Medulla oblongata (tissue), 1 donor: ENCODE results near the gene ARL5C.
A peak's percentile ranks its signal among the peaks of the same experiment; 100 is the strongest.

ENCODE experiments used
- DNase-seq: peaks from one replicate; pipeline ENCODE4 v3.0.0-alpha.2; 2015; ENCODE audit errors: extremely low spot score

The ARL5C gene

GRCh38 chr17:39167476-39167875 lies 1.5 kb upstream of the ARL5C start:
- peak; percentile 80 for DNase-seq

GRCh38 chr17:39166437-39167335 lies 725 bp upstream of the ARL5C start:
- no peak for DNase-seq

GRCh38 chr17:39165178-39165840 lies 652 bp downstream of the ARL5C start:
- no peak for DNase-seq

GRCh38 chr17:39164675-39165143 lies 1.3 kb downstream of the ARL5C start:
- peak; percentile 85 for DNase-seq

- no peak for DNase-seq
Observed at GRCh38 chr17:39161962-39162361, 4.0 kb downstream of the ARL5C start.

GRCh38 chr17:39158623-39159022 lies 7.3 kb downstream of the ARL5C start:
- no peak for DNase-seq

- no peak for DNase-seq
Observed at GRCh38 chr17:39156491-39156890, 9.5 kb downstream of the ARL5C start.

- DNase-seq, result no peak
Observed at GRCh38 chr17:39155654-39156053, 10.3 kb downstream of the ARL5C start.

GRCh38 chr17:39153599-39154051 lies 12.3 kb downstream of the ARL5C start:
- DNase-seq, result peak; percentile 96

- no peak for DNase-seq
Observed at GRCh38 chr17:39151943-39152818, 13.8 kb downstream of the ARL5C start.

GRCh38 chr17:39151150-39151942 lies 14.6 kb downstream of the ARL5C start, which contains the start of gene PLXDC1:
PLXDC1 (minus strand) TSS chr17:39151637; CDS start chr17:39151437, 200 bp downstream.
- no peak for DNase-seq

- DNase-seq, result no peak
Observed at GRCh38 chr17:39150795-39151149, 15.2 kb downstream of the ARL5C start.

- no peak for DNase-seq
Observed at GRCh38 chr17:39150104-39150634, 15.8 kb downstream of the ARL5C start.

GRCh38 chr17:39147221-39148185 lies 18.5 kb downstream of the ARL5C start:
- DNase-seq, result no peak

- no peak for DNase-seq
Observed at GRCh38 chr17:39146273-39146672, 19.7 kb downstream of the ARL5C start.

- no peak for DNase-seq
Observed at GRCh38 chr17:39145143-39145542, 20.8 kb downstream of the ARL5C start.

GRCh38 chr17:39144416-39144840 lies 21.5 kb downstream of the ARL5C start:
- no peak for DNase-seq

GRCh38 chr17:39143552-39144093 lies 22.3 kb downstream of the ARL5C start:
- DNase-seq, result peak; percentile 34
